ELF-1 (cell line): ENCODE results near the gene SIKE1.
"Not testable (repeated sequence)": the region's sequence is repeated elsewhere in the genome, so short reads cannot be mapped to it uniquely, and the experiment has no call there.

Experiments used
- DNase-seq: peaks from one replicate; pipeline ENCODE4 v3.0.0-alpha.2; 2016; ENCODE audit warnings: low read depth, low spot score

The SIKE1 gene

DNA sequence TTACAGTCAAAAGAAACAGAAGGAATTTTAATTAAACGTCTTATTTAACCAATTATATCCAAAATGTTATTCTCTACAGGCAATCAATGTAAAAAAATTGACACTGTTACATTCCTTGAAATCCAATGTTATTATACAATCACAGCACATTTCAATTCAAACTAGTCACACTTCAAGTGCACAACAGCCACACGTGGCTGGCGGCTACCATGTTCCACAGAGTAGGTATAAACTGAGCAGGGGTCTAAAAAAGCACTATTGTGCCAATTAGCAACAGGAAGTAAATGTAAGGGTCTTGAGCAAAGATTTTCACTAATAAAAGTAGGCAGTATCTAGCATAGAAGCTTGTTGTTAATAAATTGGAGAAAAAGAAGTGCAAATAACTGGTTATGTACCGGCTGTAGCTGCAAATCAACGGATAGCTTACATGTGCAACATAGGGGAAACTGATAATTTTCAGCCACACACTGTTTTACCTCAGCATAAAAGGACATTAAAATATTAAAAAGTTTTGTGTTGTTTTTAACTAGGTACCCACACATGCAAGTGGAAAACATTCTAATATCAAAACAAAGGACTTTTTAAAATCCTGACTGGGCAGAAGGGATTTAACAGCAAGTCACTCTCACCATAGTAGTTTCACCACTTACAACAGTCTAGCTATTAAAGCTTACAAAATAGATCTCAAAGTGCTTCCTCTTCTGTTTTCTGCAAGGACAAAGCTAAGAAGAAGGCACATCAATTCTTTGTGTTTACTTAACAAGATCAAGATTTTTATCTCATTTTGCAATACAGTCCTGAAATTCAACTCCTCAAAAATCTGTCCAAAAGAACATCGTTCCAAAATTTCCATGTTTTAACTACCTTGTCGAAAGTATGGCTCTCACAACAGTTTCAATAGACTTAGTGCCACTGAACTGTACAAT is 25.2 kb downstream of the SIKE1 start:
- DNase-seq = no peak

DNA sequence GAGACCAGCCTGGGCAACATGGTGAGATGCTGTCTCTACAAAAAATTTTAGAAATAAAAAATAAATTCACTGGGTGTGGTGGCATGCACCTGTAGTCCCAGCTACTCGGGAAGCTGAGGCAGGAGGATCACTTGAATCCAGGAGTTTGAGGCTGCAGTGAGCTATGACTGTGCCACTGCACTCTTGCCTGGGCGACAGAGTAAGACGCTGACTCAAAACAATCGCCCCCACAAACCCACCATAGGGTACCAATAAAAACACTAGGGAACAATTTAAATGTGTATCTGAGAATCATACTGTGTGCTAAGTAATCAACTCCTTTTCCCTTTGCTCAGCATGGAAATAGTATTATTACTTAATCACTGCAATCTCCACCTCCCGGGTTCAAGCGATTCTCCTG is 26.8 kb downstream of the SIKE1 start:
- not testable (repeated sequence) for DNase-seq

DNA sequence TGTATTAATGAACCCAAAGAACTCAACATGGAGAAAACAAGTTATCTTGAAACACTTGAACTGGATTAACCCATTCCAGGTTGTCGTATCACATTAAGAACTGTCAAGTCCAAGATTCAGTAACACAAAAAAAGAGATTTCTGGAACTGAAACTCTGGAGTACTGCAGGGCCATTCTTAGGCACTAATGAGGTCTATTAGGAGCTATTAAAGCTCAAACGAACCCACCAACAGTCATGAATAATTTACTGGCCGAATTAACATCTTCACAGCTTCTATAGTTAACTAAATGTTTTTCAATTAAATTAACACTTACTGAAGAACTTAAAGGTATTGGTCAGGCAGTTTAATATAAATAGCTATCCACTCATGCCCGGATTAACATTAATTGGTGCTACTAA is 27.3 kb downstream of the SIKE1 start:
- DNase-seq = no peak

DNA sequence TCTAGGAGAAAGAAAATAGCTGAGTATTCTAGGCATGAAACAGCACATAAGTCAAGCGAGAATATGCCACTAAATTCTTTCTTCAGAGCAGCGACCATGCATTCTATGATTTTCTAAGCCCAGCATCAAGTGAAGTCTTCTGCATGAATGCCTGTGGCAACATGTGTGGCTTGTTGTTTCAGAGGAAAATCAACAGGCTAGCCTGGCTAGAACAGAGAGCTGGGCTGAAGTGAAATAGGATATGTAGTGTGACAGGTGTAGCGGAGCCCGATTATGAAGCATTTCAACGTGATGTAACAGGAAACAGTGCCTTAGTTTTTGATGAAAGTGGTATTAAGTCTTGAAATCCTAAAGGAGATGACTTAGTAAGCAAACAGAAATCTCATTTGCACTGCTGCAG is 29.7 kb downstream of the SIKE1 start:
- DNase-seq = no peak

DNA sequence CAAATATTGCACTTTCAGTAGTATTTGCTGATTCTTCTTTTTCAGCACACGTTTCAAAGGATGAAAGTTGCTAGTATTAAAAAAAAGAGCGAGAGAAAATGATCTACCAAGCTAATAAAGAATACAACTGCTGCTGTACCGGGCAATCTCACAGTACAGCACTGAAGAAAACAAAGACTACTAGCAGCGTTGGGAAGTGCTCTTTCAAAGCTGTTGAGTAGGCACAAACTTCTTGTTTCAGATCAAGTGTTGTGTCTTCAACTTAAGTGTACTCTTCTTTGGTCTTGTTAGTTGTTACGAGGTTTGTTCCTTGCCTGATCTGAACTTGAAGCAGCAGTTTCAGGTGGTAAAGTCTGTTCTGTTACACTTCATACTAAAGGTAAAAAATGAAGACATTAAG is 30.6 kb downstream of the SIKE1 start:
- no peak for DNase-seq

DNA sequence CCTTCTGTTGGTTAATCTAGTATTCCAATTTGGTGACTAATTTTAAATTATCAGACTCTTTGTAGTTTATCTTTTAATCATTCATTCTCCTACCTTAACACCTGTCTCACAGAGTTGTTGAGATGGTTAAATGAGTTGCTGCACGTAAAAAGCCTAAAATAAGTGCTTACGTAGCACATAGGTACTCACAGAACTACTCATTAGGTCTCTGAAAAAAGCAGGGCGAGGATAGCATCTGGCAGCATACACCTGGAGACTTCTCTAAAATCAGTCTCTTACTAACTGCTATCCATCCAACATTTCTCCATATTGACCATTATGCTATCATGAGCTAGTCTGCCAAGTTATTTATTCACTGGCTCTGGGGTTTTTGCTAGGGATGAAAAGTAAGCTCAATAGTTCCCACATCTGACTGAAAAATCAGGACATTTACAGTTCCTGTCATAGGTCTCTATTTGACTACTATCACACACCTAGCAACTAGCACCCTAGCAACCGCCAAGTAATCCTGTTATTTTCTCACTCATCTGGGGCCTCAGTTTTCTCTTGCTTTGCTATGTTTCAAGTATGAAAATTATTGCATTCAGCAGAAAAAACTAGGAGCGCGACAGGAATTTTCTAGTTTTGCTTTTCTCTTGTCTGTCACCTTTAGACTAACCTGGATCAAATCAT is 33.9 kb downstream of the SIKE1 start:
- no peak for DNase-seq

DNA sequence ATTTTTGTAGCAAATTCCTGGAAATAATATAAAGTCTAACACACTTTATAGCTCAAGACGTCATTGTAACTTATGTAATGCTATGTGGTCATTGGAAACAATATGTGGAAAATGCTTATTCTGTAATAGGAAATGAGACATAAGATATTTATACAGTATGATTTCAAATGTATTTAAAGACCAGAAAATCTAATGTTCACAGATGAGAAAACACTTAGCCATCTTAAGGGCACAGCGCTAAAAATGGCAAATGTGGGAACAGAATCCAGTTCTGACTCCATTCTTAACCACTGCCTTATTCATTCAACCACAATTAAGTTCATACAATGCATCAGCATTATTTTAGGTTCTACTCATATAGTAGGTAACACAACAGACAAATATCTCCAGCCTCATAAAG is 35.2 kb downstream of the SIKE1 start:
- DNase-seq = no peak

DNA sequence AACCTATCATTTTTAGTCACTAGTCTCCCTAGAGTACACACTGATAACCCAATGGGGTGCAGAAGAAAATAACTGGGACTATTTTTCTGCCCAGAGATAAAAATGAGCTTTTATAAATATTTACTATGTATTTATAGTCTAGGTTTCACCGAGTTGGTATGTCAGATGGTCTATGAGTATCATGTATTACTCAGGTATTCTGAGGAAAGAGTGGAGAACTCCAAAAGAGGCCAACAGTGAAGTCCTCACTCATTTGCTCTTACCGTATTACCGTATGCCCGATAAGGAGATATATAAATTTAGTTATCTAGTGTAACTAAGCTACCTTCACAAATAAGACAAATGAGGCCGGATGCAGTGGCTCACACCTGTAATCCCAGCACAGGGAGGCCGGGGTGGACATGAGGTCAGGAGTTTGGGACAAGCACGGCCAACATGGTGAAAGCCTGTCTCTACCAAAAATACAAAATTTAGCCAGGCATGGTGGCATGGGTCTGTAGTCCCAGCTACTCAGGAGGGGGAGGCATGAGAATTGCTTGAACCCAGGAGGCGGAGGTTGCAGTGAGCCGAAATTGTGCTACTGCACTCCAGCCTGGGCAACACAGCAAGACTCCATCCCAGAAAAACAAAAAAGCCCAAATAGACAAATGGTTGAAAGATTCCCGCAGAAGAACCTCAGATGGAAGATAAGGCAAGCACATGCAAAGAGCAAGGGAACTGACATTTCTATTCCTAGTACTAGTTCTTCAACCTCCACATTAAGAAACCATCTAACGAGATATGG is 38.3 kb downstream of the SIKE1 start:
- no peak for DNase-seq

DNA sequence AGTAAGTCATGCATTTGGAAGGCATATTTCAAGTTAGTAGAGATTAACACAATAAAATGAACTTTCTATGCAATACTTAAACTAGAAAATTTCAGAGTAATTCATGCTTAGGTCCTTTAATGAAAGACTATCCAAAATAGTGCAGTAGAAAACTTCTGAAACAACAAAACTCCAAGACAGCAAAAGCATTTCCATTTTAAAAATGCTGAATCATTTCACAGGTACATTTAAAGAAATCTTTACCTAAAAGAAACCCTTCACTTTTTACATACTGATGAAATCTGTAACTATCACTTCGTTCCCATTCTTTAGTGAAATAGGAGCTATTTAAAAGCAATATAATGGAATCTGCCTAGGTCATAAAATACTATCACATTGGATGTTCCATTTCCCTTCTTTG is 40.2 kb downstream of the SIKE1 start:
- DNase-seq = no peak

DNA sequence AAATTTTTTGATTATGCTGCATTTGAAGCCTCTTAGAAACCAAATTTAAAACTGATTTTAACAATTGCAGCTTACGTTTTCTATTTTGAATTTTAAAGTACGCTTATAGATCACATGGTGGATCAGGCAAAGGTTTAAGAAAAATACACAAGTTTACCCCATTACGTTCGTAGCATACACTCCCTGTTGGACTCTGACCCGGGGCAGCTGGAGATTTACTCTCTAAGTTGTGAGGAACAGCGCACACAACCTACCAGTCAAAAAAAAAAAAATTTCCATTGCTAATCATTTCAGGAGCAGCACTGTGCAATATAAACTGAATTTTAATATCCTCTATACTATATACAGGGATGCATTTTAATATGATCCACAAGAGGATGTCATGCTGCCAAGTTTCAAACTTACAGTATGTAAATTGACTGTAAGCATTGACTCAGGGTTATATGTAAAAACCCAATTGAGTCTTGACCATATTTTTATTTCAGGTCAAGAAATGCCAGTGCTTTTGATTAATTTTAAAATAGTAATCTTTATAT is 43.1 kb downstream of the SIKE1 start:
- DNase-seq = no peak

DNA sequence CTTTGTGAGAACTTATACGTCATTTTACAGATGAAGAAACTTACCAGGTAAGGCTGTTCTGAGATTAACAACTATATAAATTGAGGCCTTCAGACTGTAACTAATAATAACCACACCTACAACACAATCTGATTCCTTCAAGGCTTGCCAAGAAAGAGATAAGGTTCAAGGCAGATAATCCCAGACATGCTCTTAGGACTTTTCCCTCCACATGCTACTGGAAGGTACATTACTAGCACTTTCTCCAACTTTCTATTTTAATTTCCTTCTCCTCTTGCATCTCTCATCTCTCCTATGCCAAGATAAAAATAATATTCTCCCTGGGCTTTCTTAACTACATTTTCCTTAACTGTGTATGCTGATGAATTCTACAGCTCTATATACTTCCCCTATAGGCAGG is 45.0 kb downstream of the SIKE1 start:
- DNase-seq = no peak

DNA sequence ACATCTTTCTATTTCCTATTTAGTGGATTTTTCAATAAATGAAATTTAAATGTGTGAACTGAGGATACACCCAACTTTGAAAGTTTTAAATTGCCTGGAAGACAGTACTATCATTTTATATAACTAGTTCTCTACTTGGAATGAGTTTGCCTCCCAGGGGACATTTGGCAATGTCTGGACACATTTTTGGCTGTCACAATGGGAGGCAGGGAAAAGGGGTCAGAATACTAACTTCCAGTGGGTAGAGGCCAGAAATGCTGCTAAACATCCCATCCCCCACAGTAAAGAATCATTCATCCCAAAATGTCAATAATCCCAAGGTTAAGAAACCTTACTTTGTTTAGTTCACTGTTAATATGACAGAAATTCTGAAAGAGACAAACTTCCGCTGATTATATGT is 50.7 kb downstream of the SIKE1 start:
- no peak for DNase-seq

DNA sequence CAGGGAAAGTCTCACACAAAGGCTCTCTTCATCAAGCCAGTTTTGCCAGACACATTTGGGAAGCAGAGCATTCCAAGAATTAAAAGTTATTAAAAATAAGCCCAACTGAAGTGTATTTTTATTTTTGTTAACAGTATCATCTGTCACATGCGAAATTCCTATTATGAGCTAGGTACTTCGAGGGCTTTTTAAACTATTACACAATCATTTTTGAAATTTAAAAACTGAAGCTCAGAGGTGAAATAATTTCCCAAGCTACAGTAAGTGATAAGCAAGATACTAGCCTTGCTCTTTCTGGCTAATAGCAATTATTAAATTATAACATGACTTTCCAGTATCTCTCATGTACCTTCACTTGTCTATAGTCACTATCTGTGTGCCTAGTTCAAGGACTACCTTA is 51.9 kb downstream of the SIKE1 start:
- DNase-seq = no peak

DNA sequence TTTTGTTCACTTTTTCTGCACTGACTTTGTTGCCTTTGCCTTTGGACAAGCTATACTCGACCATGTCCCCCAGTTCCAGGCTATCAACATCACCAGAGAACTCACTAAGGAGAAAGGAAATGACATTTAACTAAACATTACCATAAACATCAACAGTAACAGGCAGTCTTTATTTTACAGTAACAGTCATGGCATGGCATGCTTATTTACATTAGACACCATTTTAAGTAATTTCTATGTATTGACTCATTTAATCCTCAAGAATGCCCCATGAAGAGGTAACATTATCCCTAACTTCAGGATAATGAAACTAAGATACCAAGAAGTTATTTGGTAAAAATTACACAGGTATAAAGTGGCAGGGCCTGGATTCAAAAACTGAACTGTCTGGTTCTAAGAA is 55.3 kb downstream of the SIKE1 start:
- DNase-seq = no peak

DNA sequence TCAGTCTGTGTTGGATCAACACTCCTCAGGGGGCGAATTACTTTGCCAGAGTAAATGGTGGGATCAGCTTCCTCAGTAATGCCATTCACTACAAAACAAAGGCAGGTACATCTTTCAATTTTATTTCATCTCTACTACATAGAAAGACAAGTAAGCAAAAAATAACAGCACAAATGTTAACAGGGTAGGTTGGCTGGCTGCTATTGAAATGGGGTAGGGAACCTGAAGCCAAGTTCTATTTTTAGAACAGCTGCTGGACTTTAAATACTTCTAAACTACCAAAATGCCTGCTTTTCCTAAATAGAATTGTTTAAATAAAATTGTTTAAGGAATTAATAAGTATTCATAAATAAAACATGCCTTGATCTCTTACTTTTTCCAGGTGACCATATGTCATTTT is 56.6 kb downstream of the SIKE1 start:
- DNase-seq = no peak

DNA sequence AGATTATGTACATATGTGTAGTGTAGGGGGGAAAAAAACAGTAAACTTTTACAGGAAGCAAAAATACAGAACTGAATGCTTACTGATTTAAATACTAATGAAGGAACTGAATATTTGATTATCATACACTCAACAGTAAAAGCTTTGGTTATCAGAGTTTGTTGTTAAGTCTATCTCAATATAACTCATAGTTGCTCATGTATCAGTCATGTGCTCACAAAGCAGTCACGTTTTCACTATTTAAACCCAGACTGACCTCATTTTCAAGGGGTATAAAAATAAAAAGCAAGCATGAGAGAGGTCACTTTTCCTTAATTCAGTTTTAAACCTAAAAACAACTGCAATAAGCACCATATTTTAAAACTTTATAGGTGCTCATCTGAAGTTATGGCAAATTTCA is 57.0 kb downstream of the SIKE1 start:
- no peak for DNase-seq

DNA sequence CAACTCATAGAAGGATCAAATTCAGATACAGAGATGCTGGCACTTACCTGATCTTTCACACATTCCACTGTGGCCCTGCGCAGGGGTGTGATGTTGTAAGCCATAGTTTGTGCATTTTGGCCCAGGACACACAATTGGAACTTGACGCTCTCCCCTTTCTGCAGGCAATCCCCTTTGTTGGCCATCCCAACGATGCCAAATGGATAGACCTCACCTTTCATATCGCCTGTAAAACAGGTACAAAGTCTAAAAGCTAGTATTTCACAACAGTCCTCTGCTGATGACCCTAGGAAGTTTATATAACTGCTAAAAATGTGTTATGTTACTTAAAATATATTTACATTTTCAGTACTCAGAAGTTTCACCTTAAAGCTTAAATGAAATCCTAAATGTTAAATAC is 60.0 kb downstream of the SIKE1 start:
- no peak for DNase-seq
